ENCODE data around the gene MCM10. TPM values are rescaled to one million over a fixed set of nuclear protein-coding genes. Genes with fewer than 3 reads are reported as not detected.

MCM10 gene
- total and polyA plus RNA-seq, 2 of the 4 experiments (the other 2 are of a cell fraction) = 5.4 to 11.8 TPM

- in situ Hi-C loops (cut with MboI; ENCODE audit: low sequenced_read_pairs) = no loop called here
- dilution Hi-C loops (cut with HindIII; ENCODE audit: low sequenced_read_pairs, unreplicated experiment) = no loop called here
- Histone ChIP-seq H3K56ac (ENCODE audit: extremely low read depth, insufficient read depth, low read length) (no peak overlapping the region), H3K4me3 (ENCODE audit: insufficient read depth, low read depth, low read length) (no peak overlapping the region), H4K20me1 (ENCODE audit: insufficient read depth, low read length) (no peaks in the 10 kb centered on the region), H2BK120ac (ENCODE audit: low read depth, low read length) (no peak overlapping the region), H3K4ac (ENCODE audit: low read depth, low read length) (no peak overlapping the region), H3K4me1 (ENCODE audit: control insufficient read depth, insufficient read depth, low read length) (no peaks in the 10 kb centered on the region; the same call in 1 of the 2 replicates), H4K91ac (ENCODE audit: insufficient read depth, low read depth, low read length) (no peak overlapping the region), H2AFZ (replicated peaks; ENCODE audit: low read length, poor library complexity) (no peak overlapping the region), H3K4me2 (ENCODE audit: low read depth, low read length) (no peak overlapping the region), H2AK5ac (ENCODE audit: low read depth, low read length) (no peak overlapping the region), H4K5ac (ENCODE audit: low read depth, low read length) (no peak overlapping the region), H4K8ac (ENCODE audit: low read depth in 2 of 2, low read length in 2 of 2) (no peak overlapping the region), H2BK15ac (ENCODE audit: low read depth, low read length) (no peak overlapping the region), H3K27me3 (ENCODE audit: control insufficient read depth, insufficient read depth, low read length) (no peaks in the 10 kb centered on the region), H2AK9ac (replicated peaks; ENCODE audit: low read depth, low read length, poor library complexity) (no peak overlapping the region), H3K14ac (replicated peaks; ENCODE audit: low read depth, low read length) (no peak overlapping the region), H3K27ac (ENCODE audit: insufficient read depth, low read length) (no peak overlapping the region), H3K79me1 (ENCODE audit: low read depth in 1 of 2, low read length in 2 of 2) (no peaks in the 10 kb centered on the region), H3K23ac (ENCODE audit: low read depth, low read length) (no peak overlapping the region), H3K9me3 (ENCODE audit: control insufficient read depth, insufficient read depth, low read length) (no peaks in the 10 kb centered on the region), H2BK5ac (ENCODE audit: low read depth, low read length, poor library complexity, severe bottlenecking) (no peak overlapping the region), H3K9ac (ENCODE audit: low read depth, low read length) (no peak overlapping the region), H3K9me1 (ENCODE audit: insufficient read depth, low read length) (no peaks in the 10 kb centered on the region), H3K36me3 (ENCODE audit: control insufficient read depth, insufficient read depth, low read length) (peaks cover 10% of the 10 kb centered on the region), H2BK20ac (ENCODE audit: low read depth, low read length) (no peak overlapping the region), H3K18ac (ENCODE audit: low read depth, low read length) (no peak overlapping the region)
- no peak for DNase-seq
- POLR2A ChIA-PET (ENCODE audit: unreplicated experiment) = no interaction called here
- WGBS, 2 experiments (ENCODE audit: extremely low coverage in 2 of 2, insufficient read length in 1 of 2) = no CpG with 5 or more reads among the region's 1 CpG
- ATAC-seq (ENCODE audit: low read depth) = no peak
- no TSS peak for BruUV-seq (replicated peaks)
- intact Hi-C loops (cut with micrococcal nuclease) = no loop called here
- CTCF ChIA-PET = no interaction called here
- TF ChIP-seq RCOR1 (IDR thresholded peaks at IDR 0.05; ENCODE audit: insufficient replicate concordance, low read length) (no peak), CEBPB (IDR thresholded peaks at IDR 0.05; ENCODE audit: low read depth, low read length) (no peak), MAZ (IDR thresholded peaks at IDR 0.05; ENCODE audit: borderline replicate concordance, low read depth, low read length) (no peak), BHLHE40 (IDR thresholded peaks at IDR 0.05; ENCODE audit: low read depth, low read length) (no peak), CHD1 (IDR thresholded peaks at IDR 0.05; ENCODE audit: low read depth, low read length) (no peak), POLR2A (IDR thresholded peaks at IDR 0.05; ENCODE audit: low read depth, low read length) (no peak), SMC3 (IDR thresholded peaks at IDR 0.05; ENCODE audit: low read depth, low read length) (no peak), MXI1 (IDR thresholded peaks at IDR 0.05; ENCODE audit: borderline replicate concordance, low read depth, low read length) (no peak), RFX5 (IDR thresholded peaks at IDR 0.05; ENCODE audit: low read depth, low read length) (no peak), ELK1 (IDR thresholded peaks at IDR 0.05; ENCODE audit: borderline replicate concordance, low read depth, low read length) (no peak), USF2 (IDR thresholded peaks at IDR 0.05; ENCODE audit: low read depth, low read length) (no peak), RAD21 (IDR thresholded peaks at IDR 0.05; ENCODE audit: low read length) (no peak), NFE2L2 (IDR thresholded peaks at IDR 0.05; ENCODE audit: low read depth, low read length) (no peak), CTCF (conservative IDR thresholded peaks at IDR 0.05; ENCODE audit: low read depth, low read length) (no peak), FOS (IDR thresholded peaks at IDR 0.05; ENCODE audit: low read depth, low read length) (no peak), MAFK (IDR thresholded peaks at IDR 0.05; ENCODE audit: low read depth, low read length) (no peak)
These were observed 21.1 kb downstream of the MCM10 start for GRCh38 chr10:13182424-13182823.

Measured in IMR-90 (cell line).